ENCODE measurements around the gene ACTN1. TPM values are rescaled to one million over a fixed set of nuclear protein-coding genes. Genes with fewer than 3 reads are reported as not detected.

Gene ACTN1
- polyA plus RNA-seq, 1 of the 3 experiments (the other 2 are of a cell fraction), result 319 TPM

DNA sequence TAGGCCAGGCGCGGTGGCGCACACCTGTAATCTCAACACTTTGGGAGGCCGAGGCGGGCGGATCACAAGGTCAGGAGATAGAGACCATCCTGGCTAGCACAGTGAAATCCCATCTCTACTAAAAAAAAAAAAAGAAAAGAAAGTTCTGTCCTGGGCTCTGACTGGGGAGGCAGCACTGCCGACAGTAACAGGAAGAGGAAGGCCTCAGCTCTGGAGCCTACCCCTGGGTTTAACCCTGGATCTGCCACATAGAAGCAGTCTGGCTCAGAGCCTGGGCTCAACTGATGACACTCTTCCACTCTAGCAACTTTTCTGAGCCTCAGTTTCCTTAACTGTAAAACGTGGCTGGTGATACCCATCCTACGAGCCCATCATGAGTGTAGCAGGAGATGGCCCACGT, 60.5 kb downstream of the ACTN1 start:
- H4K20me1 ChIP-seq (ENCODE audit: insufficient read depth), result peaks cover 99% of the 10 kb centered on the region
- WGBS (ENCODE audit: low lambda C conversion rate), result 96% methylated on average over 10 of the region's 10 CpGs
- H3K9ac ChIP-seq, result no peak overlapping the region
- ChIA-PET CTCF (interaction anchor here (1.3 to 1.9 kb wide), 3 partner anchors 11 to 189 kb away, joined by 3 to 6 read pairs (median 6); no protein-coding TSS in a partner anchor), POLR2A (no interaction called here)
- H3F3A ChIP-seq (replicated peaks; ENCODE audit: insufficient read depth), result peaks cover 50% of the 10 kb centered on the region
- H3K36me3 ChIP-seq (replicated peaks in 1 of 2; ENCODE audit: control insufficient read depth in 1 of 2, insufficient read depth in 2 of 2, low read length in 1 of 2), result peaks cover 59 to 62% of the 10 kb centered on the region in 2 experiments
- no peak overlapping the region for H2AFZ ChIP-seq (ENCODE audit: low read depth)
- no peak overlapping the region for H3K4me2 ChIP-seq
- H3K4me3 ChIP-seq (ENCODE audit: low read depth in 2 of 2, low read length in 1 of 2), result no peak overlapping the region
- no peak for TF ChIP-seq MEF2A (IDR thresholded peaks at IDR 0.05; ENCODE audit: borderline replicate concordance, low read depth)
- TF ChIP-seq YY1 (IDR thresholded peaks at IDR 0.05; ENCODE audit: low read depth), result no peak
- no peak for TF ChIP-seq GATA2 (CRISPR knock-in tag; IDR thresholded peaks at IDR 0.05)
- no peak for TF ChIP-seq ELF1 (IDR thresholded peaks at IDR 0.05)
- no peak for TF ChIP-seq TEAD4 (IDR thresholded peaks at IDR 0.05; ENCODE audit: borderline replicate concordance, insufficient read depth)
- no peak for TF ChIP-seq RAD21 (IDR thresholded peaks at IDR 0.05; ENCODE audit: low read length)
- no peak for TF ChIP-seq FOXJ3 (CRISPR knock-in tag; IDR thresholded peaks at IDR 0.05)
- TF ChIP-seq POLR2AphosphoS5 (IDR thresholded peaks at IDR 0.05; ENCODE audit: low read depth, low read length), result no peak
- TF ChIP-seq RCOR1 (IDR thresholded peaks at IDR 0.05; ENCODE audit: low read length), result no peak
- no peak for TF ChIP-seq JUND (IDR thresholded peaks at IDR 0.05)
- no peak for TF ChIP-seq SMC3 (IDR thresholded peaks at IDR 0.05; ENCODE audit: low read depth, low read length)
- no peak for TF ChIP-seq EP300 (IDR thresholded peaks at IDR 0.05; ENCODE audit: borderline replicate concordance in 1 of 2, low read depth in 1 of 2, low read length in 1 of 2)
- no peak for TF ChIP-seq RFX5 (IDR thresholded peaks at IDR 0.05; ENCODE audit: low read length)
- TF ChIP-seq, protein P1, sequence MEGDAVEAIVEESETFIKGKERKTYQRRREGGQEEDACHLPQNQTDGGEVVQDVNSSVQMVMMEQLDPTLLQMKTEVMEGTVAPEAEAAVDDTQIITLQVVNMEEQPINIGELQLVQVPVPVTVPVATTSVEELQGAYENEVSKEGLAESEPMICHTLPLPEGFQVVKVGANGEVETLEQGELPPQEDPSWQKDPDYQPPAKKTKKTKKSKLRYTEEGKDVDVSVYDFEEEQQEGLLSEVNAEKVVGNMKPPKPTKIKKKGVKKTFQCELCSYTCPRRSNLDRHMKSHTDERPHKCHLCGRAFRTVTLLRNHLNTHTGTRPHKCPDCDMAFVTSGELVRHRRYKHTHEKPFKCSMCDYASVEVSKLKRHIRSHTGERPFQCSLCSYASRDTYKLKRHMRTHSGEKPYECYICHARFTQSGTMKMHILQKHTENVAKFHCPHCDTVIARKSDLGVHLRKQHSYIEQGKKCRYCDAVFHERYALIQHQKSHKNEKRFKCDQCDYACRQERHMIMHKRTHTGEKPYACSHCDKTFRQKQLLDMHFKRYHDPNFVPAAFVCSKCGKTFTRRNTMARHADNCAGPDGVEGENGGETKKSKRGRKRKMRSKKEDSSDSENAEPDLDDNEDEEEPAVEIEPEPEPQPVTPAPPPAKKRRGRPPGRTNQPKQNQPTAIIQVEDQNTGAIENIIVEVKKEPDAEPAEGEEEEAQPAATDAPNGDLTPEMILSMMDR (IDR thresholded peaks at IDR 0.05), result no peak
- TF ChIP-seq FOXM1 (IDR thresholded peaks at IDR 0.05; ENCODE audit: low read depth), result no peak
- TF ChIP-seq FOSL2 (IDR thresholded peaks at IDR 0.05; ENCODE audit: borderline replicate concordance, low read depth), result no peak
- TF ChIP-seq, protein P2, sequence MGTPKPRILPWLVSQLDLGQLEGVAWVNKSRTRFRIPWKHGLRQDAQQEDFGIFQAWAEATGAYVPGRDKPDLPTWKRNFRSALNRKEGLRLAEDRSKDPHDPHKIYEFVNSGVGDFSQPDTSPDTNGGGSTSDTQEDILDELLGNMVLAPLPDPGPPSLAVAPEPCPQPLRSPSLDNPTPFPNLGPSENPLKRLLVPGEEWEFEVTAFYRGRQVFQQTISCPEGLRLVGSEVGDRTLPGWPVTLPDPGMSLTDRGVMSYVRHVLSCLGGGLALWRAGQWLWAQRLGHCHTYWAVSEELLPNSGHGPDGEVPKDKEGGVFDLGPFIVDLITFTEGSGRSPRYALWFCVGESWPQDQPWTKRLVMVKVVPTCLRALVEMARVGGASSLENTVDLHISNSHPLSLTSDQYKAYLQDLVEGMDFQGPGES (IDR thresholded peaks at IDR 0.05; ENCODE audit: low read depth, low read length), result no peak
- no peak for TF ChIP-seq RXRA (IDR thresholded peaks at IDR 0.05; ENCODE audit: borderline replicate concordance, low read depth)
- no peak for TF ChIP-seq MXI1 (IDR thresholded peaks at IDR 0.05; ENCODE audit: low read depth, low read length)
- H3K4me1 ChIP-seq (ENCODE audit: control insufficient read depth in 1 of 2, insufficient read depth in 2 of 2, low read depth in 1 of 2, low read length in 1 of 2), result peaks cover 0 to 25% of the 10 kb centered on the region in 2 experiments; a peak in 2 of 4 replicates
- no peaks in the 10 kb centered on the region for H3K27me3 ChIP-seq (ENCODE audit: insufficient read depth)
- DNase-seq, result no peak
- H3K79me2 ChIP-seq (ENCODE audit: insufficient read depth), result peaks cover 100% of the 10 kb centered on the region
- no peaks in the 10 kb centered on the region for H3K9me3 ChIP-seq
- H3K9me2 ChIP-seq, result no peaks in the 10 kb centered on the region
- H3K27ac ChIP-seq (ENCODE audit: low read depth in 2 of 2, low read length in 1 of 2), result no peak overlapping the region
